Esophagus muscularis mucosa (tissue), 4 donors: ENCODE data around the gene AFAP1L1.

Experiments used
- CTCF ChIP-seq, 3 experiments: fragments of 200-600 bp in 2 of 3; fragments of 450-650 bp in 1 of 3; sonication (generic) in 2 of 3; IDR thresholded peaks; one replicate each; pipeline ENCODE4 v1.5.1; 2017 to 2019; ENCODE audit warnings: antibody characterized with exemption in 3 of 3, mild to moderate bottlenecking in 2 of 3, moderate library complexity in 1 of 3
- EP300 ChIP-seq: sonication (generic); formaldehyde crosslinking; IDR thresholded peaks from one replicate; pipeline ENCODE4 v1.6.1; 2017; ENCODE audit warnings: antibody characterized with exemption
- POLR2A ChIP-seq: fragments of 450-650 bp; IDR thresholded peaks from one replicate; pipeline ENCODE4 v1.6.1; 2017; ENCODE audit warnings: antibody characterized with exemption, moderate library complexity, mild to moderate bottlenecking, low read depth

GRCh38 chr5:149282966-149283332 lies 11.3 kb downstream of the AFAP1L1 start:
- TF ChIP-seq CTCF (IDR thresholded peaks at IDR 0.05): no peak
- no peak for TF ChIP-seq POLR2A
- TF ChIP-seq EP300: no peak
